Colon (tissue), 2 donors: ENCODE data around the gene PLXNC1.

Source experiments
- FAIRE-seq: peaks from 2 replicates; lab custom pipeline; 2012; peaks lifted over from hg19 to GRCh38; lab: Jason Lieb, UNC
- donor health status: control.
- donor health status: control.

PLXNC1 gene

GRCh38 chr12:94162108-94162507 is 13.7 kb downstream of the PLXNC1 start:
- FAIRE-seq: no peak

- no peak for FAIRE-seq
Observed at GRCh38 chr12:94163850-94164249, 15.5 kb downstream of the PLXNC1 start.

- no peak for FAIRE-seq
Observed at GRCh38 chr12:94165138-94165537, 16.8 kb downstream of the PLXNC1 start.

GRCh38 chr12:94165670-94166364 is 17.4 kb downstream of the PLXNC1 start:
- no peak for FAIRE-seq

- FAIRE-seq: no peak
Observed at GRCh38 chr12:94167071-94167755, 18.8 kb downstream of the PLXNC1 start.

GRCh38 chr12:94167756-94168416 is 19.5 kb downstream of the PLXNC1 start:
- FAIRE-seq: no peak

DNA sequence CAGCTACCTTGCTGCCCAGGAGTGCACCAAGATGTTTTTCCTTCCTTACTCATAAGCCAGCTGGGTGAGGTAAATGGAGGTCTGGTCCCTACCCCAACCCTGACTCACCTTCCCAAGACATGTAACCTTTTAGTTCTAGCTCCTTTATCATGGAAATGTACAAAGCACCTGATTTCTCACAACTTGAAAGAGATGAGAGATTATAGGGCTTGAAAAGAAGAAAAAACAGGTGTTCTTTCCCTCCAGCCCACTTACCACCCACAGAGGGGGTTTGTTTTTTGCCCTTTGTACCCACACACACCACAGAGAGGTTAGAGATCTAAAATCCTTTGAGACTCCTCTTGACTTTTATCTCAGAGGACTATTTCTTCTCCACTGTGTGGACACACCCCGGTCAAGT is 21.1 kb downstream of the PLXNC1 start:
- FAIRE-seq: no peak

GRCh38 chr12:94169966-94170689 is 21.8 kb downstream of the PLXNC1 start:
- no peak for FAIRE-seq

- FAIRE-seq: no peak
Observed at GRCh38 chr12:94170690-94171594, 22.6 kb downstream of the PLXNC1 start.

GRCh38 chr12:94171595-94171930 is 23.2 kb downstream of the PLXNC1 start:
- FAIRE-seq: no peak

GRCh38 chr12:94172031-94172430 is 23.7 kb downstream of the PLXNC1 start:
- FAIRE-seq: no peak

DNA sequence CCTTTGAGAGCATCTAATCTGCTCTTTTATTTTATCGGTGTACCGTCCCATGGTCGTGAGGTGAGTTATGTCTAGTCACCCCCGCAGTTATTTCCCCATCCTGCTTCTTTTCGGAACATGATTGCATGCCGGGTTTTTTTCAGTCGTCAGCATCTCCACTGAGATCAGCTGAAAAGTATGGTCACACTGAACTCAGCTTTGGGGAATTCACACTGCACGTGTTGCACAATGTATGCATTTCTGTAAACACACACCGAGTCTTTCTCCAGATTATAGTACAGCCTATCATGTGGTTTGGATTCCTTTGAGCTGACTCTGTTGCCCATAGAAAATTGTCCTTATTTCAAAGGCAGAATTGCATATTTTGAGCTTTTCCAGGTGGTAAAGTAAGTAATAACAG is 24.6 kb downstream of the PLXNC1 start:
- no peak for FAIRE-seq

GRCh38 chr12:94173660-94174265 is 25.4 kb downstream of the PLXNC1 start:
- no peak for FAIRE-seq

DNA sequence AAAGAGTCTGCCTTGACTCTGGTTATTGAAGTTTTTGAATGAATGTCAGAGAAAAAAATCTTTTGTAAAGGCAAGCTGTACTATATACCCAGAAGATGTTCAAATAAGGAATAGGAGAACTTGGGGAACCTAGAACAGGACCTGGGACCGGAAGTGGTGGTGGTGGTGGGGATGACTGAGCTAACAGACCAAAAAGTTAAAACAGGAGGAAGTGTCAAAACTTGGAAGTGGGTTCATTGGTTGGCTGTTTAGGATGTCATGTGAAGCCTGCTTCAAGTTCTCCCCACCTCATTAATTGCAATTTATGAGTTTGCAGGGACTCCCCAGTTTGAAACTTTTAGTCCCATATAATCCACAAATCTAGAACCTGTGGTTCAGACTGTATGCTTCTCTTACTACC is 26.2 kb downstream of the PLXNC1 start:
- FAIRE-seq: no peak

- FAIRE-seq: no peak
Observed at GRCh38 chr12:94175763-94176668, 27.6 kb downstream of the PLXNC1 start.

DNA sequence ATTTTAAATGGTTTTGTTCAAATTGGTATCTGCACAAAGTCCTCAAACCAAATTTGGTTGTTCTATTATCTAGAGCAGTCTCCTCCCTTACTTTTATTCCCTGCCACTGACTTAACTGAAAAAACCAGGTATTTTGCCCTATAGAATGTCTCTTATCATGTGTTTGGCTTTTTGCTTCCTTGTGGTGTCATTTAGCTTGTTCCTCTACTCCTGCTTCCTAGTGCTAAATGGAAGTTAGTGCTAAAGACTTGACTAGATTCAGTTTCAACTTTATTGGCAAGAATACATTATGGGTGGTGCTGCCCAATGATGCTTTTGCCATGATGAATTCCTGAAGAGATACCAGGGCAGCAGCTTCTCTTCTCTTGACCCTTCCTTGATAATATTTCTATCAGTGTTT is 29.7 kb downstream of the PLXNC1 start:
- FAIRE-seq: no peak

DNA sequence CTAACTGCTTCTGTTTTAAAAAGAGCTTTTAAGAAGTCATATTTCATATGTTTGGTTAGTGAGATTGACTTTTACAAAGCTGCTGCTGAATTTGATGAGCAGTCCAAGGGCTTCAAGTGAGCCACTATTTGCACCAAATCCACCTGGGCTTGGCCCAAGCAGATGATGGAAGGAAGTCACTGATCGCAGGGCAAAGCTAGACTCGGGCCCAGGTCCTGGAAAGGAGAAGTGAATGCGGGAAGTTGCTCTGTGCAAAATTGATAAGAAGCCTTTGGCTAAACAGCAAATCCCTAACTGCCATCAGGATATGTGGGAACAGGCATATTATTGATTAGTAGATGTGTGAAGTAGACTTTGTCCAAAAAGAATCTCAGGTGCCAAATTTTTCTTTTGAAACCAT is 30.5 kb downstream of the PLXNC1 start:
- no peak for FAIRE-seq

DNA sequence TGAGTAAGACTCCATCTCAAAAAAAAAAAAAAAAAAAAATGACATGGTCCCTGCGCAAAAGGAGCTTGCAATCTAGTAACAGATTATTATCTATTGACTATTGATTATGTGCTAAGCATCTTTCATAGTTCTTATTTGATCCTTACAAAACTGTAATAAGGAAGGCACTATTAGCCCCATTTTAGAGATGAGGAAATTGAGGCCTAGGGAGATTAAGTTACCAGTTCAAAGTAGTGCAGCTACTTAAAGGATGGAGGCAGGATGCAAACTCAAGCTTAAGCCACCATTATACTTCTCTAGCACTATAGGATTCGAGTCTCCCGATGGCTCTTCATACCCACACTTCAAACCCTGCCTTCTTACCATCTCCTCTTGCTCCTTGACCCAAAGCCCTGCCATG is 31.3 kb downstream of the PLXNC1 start:
- FAIRE-seq: no peak

GRCh38 chr12:94180558-94181296 is 32.4 kb downstream of the PLXNC1 start:
- no peak for FAIRE-seq
